NCI-H1105 treated with DMSO at 0.1 percent for 48 hours (cell line): ENCODE results near the gene TP73.

Experiments used
- DNase-seq: peaks from one replicate; lab custom pipeline; 2025; lab: John Stamatoyannopoulos, UW

TP73 gene

GRCh38 chr1:3651930-3652547 is at the start of gene TP73:
TSS of gene TP73 (plus strand) at chr1:3652516. CDS start at chr1:3682366, 29,850 bp downstream.
- DNase-seq = peak; percentile 70

- DNase-seq = no peak
Observed at GRCh38 chr1:3603156-3603555, 49.2 kb upstream of the TP73 start.

- no peak for DNase-seq
Observed at GRCh38 chr1:3603571-3604467, 48.5 kb upstream of the TP73 start.

GRCh38 chr1:3604468-3604974 is 47.8 kb upstream of the TP73 start:
- no peak for DNase-seq

- DNase-seq = no peak
Observed at GRCh38 chr1:3604997-3605823, 47.1 kb upstream of the TP73 start.

GRCh38 chr1:3606779-3607702 is 45.3 kb upstream of the TP73 start:
- DNase-seq = no peak

- no peak for DNase-seq
Observed at GRCh38 chr1:3607703-3608065, 44.6 kb upstream of the TP73 start.

- no peak for DNase-seq
Observed at GRCh38 chr1:3608154-3608553, 44.2 kb upstream of the TP73 start.

GRCh38 chr1:3609016-3609768 is 43.1 kb upstream of the TP73 start:
- DNase-seq = no peak

- no peak for DNase-seq
Observed at GRCh38 chr1:3609769-3610526, 42.4 kb upstream of the TP73 start.

- DNase-seq = peak; percentile 16
Observed at GRCh38 chr1:3610527-3611169, 41.7 kb upstream of the TP73 start.

- DNase-seq = peak; percentile 86
Observed at GRCh38 chr1:3611170-3612019, 40.9 kb upstream of the TP73 start, which contains the start of gene MEGF6. TSS of gene MEGF6 (minus strand) at chr1:3611508. CDS start at chr1:3611268, 240 bp downstream.

GRCh38 chr1:3612123-3612522 is 40.2 kb upstream of the TP73 start:
- no peak for DNase-seq

GRCh38 chr1:3614755-3615742 is 37.3 kb upstream of the TP73 start:
- no peak for DNase-seq

GRCh38 chr1:3616861-3617260 is 35.5 kb upstream of the TP73 start:
- DNase-seq = no peak

- no peak for DNase-seq
Observed at GRCh38 chr1:3617806-3618345, 34.4 kb upstream of the TP73 start.

GRCh38 chr1:3618531-3618880 is 33.8 kb upstream of the TP73 start:
- no peak for DNase-seq
